22Rv1 (cell line): ENCODE results near the gene CFL2.

Experiments
- ZFX ChIP-seq: fragments of 450-650 bp; IDR thresholded peaks from 2 replicates; pipeline ENCODE4 v1.6.1; 2017; ENCODE audit warnings: antibody characterized with exemption, borderline replicate concordance
- TF ChIP-seq, protein P1 (sequence below): fragments of 450-650 bp; IDR thresholded peaks from 2 replicates; pipeline ENCODE4 v1.5.1; 2017; ENCODE audit warnings: mild to moderate bottlenecking

DNA sequence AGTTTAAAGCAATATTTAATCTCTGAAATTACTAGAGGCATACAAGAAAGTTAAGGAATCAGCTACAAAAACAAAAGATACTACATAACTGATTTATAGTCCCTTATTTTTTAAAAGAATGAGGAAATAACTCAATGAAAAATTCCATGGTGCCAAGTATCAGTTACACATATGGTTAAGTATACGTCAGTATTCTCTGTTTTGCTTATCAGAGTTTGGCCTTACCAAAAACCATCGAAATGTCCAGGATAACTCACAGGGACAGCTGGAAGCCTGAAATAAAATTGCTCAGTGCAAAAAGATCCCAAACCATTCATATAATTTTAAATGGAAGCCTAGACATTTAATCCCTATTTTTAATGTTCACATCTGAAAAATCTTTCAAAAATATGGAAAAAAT is 3.6 kb downstream of the CFL2 start:
- TF ChIP-seq, protein P1, sequence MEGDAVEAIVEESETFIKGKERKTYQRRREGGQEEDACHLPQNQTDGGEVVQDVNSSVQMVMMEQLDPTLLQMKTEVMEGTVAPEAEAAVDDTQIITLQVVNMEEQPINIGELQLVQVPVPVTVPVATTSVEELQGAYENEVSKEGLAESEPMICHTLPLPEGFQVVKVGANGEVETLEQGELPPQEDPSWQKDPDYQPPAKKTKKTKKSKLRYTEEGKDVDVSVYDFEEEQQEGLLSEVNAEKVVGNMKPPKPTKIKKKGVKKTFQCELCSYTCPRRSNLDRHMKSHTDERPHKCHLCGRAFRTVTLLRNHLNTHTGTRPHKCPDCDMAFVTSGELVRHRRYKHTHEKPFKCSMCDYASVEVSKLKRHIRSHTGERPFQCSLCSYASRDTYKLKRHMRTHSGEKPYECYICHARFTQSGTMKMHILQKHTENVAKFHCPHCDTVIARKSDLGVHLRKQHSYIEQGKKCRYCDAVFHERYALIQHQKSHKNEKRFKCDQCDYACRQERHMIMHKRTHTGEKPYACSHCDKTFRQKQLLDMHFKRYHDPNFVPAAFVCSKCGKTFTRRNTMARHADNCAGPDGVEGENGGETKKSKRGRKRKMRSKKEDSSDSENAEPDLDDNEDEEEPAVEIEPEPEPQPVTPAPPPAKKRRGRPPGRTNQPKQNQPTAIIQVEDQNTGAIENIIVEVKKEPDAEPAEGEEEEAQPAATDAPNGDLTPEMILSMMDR = no peak
- no peak for TF ChIP-seq ZFX
